CD1c-positive myeloid dendritic cell (primary cell): ENCODE results near the gene SLC39A11.
"Not testable (repeated sequence)": the region's sequence is repeated elsewhere in the genome, so short reads cannot be mapped to it uniquely, and the experiment has no call there.

ENCODE experiments used
- DNase-seq: peaks from one replicate; pipeline ENCODE4 v3.0.0-alpha.2; 2016; ENCODE audit errors: extremely low spot score

The SLC39A11 gene

GRCh38 chr17:72947475-72947874, 145.0 kb downstream of the SLC39A11 start:
- DNase-seq: no peak

- no peak for DNase-seq
These were observed 145.8 kb downstream of the SLC39A11 start for GRCh38 chr17:72946696-72947095.

GRCh38 chr17:72946156-72946555, 146.3 kb downstream of the SLC39A11 start:
- DNase-seq: no peak

GRCh38 chr17:72945473-72945872, 147.0 kb downstream of the SLC39A11 start:
- DNase-seq: no peak

GRCh38 chr17:72943826-72944689, 148.4 kb downstream of the SLC39A11 start:
- no peak for DNase-seq

- no peak for DNase-seq
These were observed 149.9 kb downstream of the SLC39A11 start for GRCh38 chr17:72942579-72942978.

GRCh38 chr17:72940496-72940895, 152.0 kb downstream of the SLC39A11 start:
- no peak for DNase-seq

GRCh38 chr17:72938482-72938881, 154.0 kb downstream of the SLC39A11 start:
- DNase-seq: no peak

- DNase-seq: no peak
These were observed 154.8 kb downstream of the SLC39A11 start for GRCh38 chr17:72937707-72938106.

GRCh38 chr17:72937254-72937653, 155.2 kb downstream of the SLC39A11 start:
- not testable (repeated sequence) for DNase-seq

- DNase-seq: no peak
These were observed 156.5 kb downstream of the SLC39A11 start for GRCh38 chr17:72935984-72936383.

- DNase-seq: no peak
These were observed 157.6 kb downstream of the SLC39A11 start for GRCh38 chr17:72934927-72935326.

- no peak for DNase-seq
These were observed 160.9 kb downstream of the SLC39A11 start for GRCh38 chr17:72931635-72932034.

GRCh38 chr17:72931163-72931562, 161.3 kb downstream of the SLC39A11 start:
- DNase-seq: no peak

GRCh38 chr17:72930031-72930430, 162.5 kb downstream of the SLC39A11 start:
- no peak for DNase-seq

GRCh38 chr17:72928454-72929136, 163.9 kb downstream of the SLC39A11 start:
- DNase-seq: no peak

GRCh38 chr17:72927760-72928159, 164.7 kb downstream of the SLC39A11 start:
- DNase-seq: no peak

GRCh38 chr17:72927146-72927545, 165.3 kb downstream of the SLC39A11 start:
- no peak for DNase-seq

GRCh38 chr17:72926171-72926570, 166.3 kb downstream of the SLC39A11 start:
- no peak for DNase-seq

GRCh38 chr17:72924196-72924595, 168.3 kb downstream of the SLC39A11 start:
- no peak for DNase-seq

- DNase-seq: no peak
These were observed 170.3 kb downstream of the SLC39A11 start for GRCh38 chr17:72922219-72922618.

- no peak for DNase-seq
These were observed 171.0 kb downstream of the SLC39A11 start for GRCh38 chr17:72921347-72922054.
